HL-60/S4 (cell line): Measurements from ENCODE around the gene EDN1.
"Not testable (repeated sequence)": the region's sequence is repeated elsewhere in the genome, so short reads cannot be mapped to it uniquely, and the experiment has no call there.

ENCODE experiments used
- in situ Hi-C: fragments of 300-500 bp; cut with MboI; formaldehyde crosslinking; loops from 2 replicates; pipeline ENCODE4 v1.14.3; 2022; ENCODE audit warnings: low sequenced_read_pairs

EDN1 gene

GRCh38 chr6:12324099-12324498 lies 33.9 kb downstream of the EDN1 start:
- in situ Hi-C loops: no loop called here

DNA sequence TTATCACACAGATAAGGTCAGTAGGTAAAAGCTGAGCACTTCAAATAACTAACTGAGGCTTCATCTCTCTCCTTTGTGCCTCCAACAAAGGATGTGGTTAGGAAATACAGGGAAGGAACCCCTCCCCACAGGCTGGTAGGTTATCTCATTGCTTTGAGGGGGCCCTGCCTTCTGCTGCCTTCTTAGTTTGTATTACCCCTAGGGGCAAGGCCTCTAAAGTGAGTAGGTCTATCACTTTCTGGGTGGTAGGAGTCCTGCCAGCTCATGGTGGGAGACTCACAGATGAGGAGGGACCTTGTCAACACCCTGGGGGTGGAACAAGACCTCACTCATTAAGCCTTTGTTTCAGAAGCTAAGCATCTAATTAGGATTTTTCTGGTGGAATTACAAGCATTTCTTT lies 34.6 kb downstream of the EDN1 start:
- in situ Hi-C loops: no loop called here

DNA sequence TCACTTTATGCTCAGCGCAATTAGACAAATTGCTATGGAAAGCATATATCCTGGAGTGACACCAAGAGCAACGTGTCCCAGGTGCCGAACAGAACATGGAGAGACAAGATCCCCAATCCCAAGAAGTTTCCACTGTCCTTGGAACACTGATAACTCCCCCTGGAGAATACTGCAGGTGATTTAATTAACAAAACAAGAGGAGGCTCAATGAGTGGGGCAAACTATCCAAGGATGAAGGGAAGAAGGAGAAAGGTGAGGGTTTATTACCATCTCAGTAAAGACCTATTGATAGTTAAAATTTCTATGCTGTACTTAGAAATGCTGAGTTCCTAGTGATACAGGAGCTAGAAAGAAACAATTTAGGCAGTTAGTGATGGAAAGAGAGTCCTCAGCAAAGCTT lies 35.7 kb downstream of the EDN1 start:
- in situ Hi-C loops: no loop called here

GRCh38 chr6:12327391-12327790 lies 37.2 kb downstream of the EDN1 start:
- in situ Hi-C loops: no loop called here

GRCh38 chr6:12327988-12328387 lies 37.8 kb downstream of the EDN1 start:
- in situ Hi-C loops: no loop called here

GRCh38 chr6:12328701-12329100 lies 38.5 kb downstream of the EDN1 start:
- in situ Hi-C loops: no loop called here

DNA sequence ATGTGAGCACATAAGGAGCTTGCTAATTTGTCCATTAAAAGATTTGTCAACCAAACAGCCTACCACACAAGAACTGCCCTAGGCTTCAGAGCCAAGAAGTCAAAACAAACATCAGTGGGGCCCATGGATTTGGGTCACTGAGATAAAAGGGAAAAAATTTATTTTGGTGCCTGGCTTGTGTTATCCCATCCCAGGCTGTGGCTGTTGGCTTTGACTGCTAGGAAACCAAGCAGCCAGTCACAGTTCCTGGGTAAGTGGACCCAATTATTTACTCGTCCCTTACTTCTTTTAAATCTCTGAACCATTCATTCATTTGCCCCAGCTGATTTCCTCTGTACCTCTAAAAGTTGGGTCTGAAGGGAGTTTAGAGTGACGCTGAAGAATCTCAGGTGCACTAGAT lies 41.3 kb downstream of the EDN1 start:
- in situ Hi-C loops: no loop called here

DNA sequence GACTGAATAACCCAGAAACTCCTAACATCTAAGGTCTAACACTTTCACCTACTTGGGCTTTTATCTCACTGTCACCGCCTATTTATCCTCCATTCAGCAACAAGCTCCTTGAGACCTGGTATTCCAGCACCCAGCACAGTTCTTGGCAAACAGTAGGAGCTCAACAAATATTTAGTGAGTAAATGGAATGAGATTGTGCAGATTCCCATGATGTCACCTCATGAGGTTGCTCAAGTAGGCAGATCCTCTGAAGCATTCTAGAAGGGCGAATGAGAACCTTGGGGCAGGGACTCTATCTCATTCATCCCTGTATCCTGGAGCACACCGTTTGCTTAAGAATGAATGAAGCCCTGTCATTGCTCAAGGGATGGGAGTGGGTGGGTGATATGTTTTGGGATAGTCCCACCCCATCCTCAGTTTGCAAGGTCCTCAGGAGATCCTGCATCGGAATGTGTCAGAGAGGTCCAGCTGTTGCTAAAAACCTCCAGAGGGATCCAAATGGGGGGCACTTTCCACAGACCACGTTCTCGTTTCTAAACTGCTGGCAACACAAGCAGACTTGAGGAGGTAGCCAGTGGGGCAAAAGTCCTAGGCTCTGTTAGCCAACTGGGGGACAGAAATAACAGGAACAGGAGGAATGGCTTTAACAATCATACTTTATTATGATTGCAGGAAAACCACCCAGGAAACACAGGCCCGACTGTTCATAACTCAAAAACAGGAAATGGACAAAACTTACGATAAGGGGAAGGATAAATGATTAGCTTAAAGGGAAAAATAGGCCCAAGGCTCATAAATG lies 42.0 kb downstream of the EDN1 start:
- in situ Hi-C loops: no loop called here

DNA sequence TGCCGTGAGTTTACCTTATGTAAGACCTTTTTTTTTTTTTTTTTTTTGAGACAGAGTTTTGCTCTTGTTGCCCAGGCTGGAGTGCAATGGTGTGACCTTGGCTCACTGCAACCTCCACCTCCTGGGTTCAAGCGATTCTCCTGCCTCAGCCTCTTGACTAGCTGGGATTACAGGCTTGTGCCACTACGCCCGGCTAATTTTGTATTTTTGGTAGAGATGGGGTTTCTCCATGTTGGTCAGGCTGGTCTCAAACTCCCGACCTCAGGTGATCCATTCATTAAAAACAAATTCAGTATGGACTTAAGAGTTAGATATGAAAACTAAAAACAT lies 42.6 kb downstream of the EDN1 start:
- in situ Hi-C loops: not testable (repeated sequence)

- in situ Hi-C loops: no loop called here
Measured at GRCh38 chr6:12333128-12333527, 43.0 kb downstream of the EDN1 start.

GRCh38 chr6:12334526-12335130 lies 44.5 kb downstream of the EDN1 start:
- in situ Hi-C loops: no loop called here

- in situ Hi-C loops: no loop called here
Measured at GRCh38 chr6:12335131-12335527, 45.0 kb downstream of the EDN1 start.

DNA sequence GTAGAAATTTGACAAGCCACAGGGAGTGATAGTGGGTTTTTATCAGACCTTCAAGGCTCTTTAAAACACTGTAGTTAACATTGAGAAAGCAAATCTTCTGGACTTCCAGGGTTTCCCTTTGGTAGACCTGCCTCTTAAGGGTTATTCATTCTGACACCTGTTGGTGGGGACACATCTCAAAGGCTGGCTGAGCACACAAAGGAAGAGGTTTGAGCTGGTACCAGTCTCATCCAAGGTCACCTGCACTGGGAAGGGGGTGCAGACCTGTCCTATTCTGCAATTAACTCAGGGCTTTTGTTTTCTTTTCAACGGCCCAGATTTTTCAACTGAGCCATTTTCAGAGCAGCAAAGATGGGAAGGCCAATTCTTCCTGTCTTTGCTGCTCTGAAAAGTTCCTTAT lies 45.6 kb downstream of the EDN1 start:
- in situ Hi-C loops: no loop called here

GRCh38 chr6:12336121-12336971 lies 46.2 kb downstream of the EDN1 start:
- in situ Hi-C loops: no loop called here

- in situ Hi-C loops: no loop called here
Measured at GRCh38 chr6:12339022-12339421, 48.9 kb downstream of the EDN1 start.

DNA sequence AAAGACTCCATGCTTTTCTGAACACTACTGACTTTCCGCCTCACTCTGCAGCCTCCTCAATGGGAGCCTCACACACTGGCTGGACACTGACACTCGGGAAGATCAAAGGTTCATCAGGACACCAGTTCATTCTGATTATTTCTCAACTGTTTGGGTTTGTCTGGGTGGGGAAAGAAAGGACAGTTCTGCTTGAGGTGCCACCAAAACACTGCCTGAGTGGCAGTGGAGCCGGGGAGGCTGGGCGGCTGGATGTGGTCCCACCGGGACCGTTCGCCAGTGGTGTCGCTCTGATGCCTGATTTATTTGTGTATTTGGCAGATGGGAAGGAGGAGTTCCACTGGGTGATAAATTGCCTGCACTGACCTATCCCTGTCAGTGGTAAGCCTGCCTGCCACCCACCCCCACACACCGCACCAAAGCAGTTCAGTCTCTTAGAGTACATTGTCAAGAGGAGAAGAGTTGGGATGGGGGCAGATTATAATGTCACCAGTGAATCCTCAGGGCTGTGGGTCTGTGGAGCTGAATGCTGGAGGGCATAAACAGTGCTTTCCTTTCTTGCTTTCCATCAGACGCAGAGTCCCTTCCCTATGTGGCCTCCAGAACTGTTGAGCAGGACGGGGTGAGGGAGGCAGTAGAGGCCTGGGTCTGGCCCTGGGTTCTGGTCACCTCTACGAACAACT lies 49.8 kb downstream of the EDN1 start:
- in situ Hi-C loops: no loop called here

GRCh38 chr6:12340488-12340818 lies 50.3 kb downstream of the EDN1 start:
- in situ Hi-C loops: no loop called here

DNA sequence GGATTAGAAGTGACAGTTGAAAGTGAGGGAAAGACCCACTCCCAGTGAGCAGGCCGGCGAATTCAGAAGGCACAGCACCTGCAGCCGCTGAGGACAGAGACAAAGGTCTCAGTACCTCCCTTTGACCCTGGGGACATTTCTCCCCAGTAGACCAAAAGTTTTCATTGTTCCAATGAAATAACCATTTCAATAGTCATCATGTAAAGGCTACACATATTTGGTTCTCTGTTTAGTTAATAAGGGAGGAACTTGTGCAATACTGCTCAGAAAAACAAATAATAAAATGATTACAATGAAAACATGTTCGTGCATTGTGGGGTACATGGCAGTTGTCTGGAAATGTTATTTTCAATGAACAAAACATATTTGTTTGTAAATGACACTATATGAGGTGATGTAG lies 52.5 kb downstream of the EDN1 start:
- in situ Hi-C loops: no loop called here

DNA sequence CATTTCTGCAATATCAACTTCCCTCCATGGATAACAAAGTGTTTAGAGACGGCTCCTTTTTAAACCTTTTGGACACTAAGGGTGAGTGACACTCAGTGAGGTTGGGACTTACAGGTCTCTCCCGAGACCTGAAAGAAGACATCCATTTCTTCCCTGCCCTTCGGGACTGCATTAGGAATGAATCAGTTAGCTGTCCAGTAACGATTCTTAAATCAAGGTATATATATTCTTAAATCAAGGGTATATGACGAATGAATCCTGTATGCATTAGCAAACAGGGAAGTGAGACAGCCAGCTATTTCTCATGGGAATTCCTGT lies 52.9 kb downstream of the EDN1 start:
- in situ Hi-C loops: no loop called here

- in situ Hi-C loops: no loop called here
Measured at GRCh38 chr6:12343440-12344162, 53.4 kb downstream of the EDN1 start.

DNA sequence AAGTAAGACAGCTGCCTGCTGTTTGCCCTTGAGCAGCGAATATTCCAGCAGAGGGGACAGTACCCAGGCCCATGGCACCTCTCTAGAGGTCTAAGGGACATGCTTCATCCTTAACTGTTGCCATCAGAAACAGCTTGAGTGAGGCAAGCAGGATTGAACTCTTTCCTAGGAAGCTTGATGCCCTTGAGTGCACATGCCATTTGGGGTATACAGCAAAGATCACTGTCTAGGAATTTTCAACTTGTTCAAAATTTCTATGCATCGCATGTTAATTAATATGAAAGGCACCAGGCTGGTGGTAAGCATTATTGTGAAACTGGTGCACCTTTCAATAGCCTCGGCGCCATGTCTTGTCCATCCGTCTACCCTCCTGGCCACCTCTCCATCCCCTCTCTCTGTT lies 54.1 kb downstream of the EDN1 start:
- in situ Hi-C loops: no loop called here
